HG03571 (cell line): ENCODE measurements around the gene BMERB1.
"Not testable (repeated sequence)": the region's sequence is repeated elsewhere in the genome, so short reads cannot be mapped to it uniquely, and the experiment has no call there.

Experiments
- ATAC-seq: cut with Tn5 transposase; IDR thresholded peaks from one replicate; pipeline ENCODE4 v1.9.1; 2021; ENCODE audit not compliant: unreplicated experiment

The BMERB1 gene

GRCh38 chr16:15422222-15422621 is 12.2 kb upstream of the BMERB1 start:
- ATAC-seq, result no peak

DNA sequence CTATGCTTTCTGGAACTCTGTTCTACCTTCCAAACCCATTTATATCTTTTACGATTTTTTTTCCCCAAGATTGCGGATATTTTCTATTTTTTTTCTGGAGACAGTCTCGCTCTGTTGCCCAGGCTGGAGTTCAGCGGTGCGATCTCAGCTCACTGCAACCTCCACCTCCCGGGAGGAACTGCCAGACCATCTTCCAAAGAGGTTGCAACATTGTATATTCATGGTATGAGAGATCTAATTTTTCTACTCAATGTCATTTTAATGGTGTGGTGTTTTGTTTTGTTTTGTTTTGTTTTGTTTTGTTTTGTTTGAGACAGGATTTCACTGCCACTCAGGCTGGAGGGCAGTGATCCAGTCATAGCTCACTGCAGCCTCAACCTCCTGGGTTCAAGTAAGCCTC is 8.5 kb upstream of the BMERB1 start:
- ATAC-seq, result no peak

DNA sequence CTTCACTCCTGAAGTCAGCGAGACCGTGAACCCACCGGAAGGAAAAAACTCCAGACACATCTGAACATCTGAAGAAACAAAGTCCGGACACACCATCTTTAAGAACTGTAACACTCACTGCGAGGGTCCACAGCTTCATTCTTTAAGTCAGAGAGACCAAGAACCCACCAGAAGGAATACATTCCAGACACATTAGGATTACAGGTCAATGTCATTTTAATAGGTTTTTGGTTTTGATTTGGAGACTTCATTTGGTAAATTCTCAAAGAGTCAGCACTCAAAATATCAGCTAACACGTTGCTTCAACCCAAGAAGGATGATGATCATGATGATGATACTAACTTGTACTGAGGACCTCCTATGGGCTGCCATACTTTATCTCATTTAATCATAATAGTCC is 7.6 kb upstream of the BMERB1 start:
- ATAC-seq, result no peak

- ATAC-seq, result no peak
These were observed 6.6 kb upstream of the BMERB1 start for GRCh38 chr16:15427648-15428239.

GRCh38 chr16:15430884-15431283 is 3.5 kb upstream of the BMERB1 start:
- not testable (repeated sequence) for ATAC-seq

- no peak for ATAC-seq
These were observed 336 bp upstream of the BMERB1 start for GRCh38 chr16:15434079-15434424.

DNA sequence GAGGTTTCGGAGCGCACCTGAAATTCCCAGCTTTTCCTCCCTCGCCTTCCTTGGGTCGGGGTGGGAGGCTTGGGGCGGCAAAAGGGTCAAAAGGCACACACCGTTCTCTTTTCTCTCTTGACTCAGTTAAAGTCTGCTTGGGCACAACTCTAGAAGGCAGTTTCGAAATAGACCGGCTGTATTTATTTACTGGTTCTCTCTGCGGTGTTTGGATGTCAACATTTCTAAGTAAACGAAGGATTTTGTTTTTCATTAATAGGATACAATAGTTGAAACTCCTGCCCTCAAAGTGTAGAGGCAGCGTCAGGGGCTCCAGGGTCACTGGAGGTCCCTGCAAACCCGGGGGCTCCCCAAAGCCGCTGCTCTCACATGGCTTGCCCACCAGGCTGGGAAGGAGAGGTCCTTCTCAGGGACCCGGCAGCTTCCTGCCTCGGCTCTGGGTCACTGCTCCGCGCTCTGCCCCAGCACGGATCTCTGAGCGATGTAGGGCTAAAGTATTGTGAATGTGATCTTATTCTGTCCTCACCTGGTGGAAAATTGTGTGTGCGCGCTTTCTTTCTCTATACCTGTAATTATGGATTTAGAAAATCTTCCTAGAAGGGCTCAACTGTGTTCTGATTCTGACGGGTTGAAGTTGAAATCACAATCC is 952 bp downstream of the BMERB1 start:
- ATAC-seq, result no peak

- ATAC-seq, result no peak
These were observed 4.7 kb downstream of the BMERB1 start for GRCh38 chr16:15439102-15439501.

GRCh38 chr16:15439521-15439920 is 5.1 kb downstream of the BMERB1 start:
- no peak for ATAC-seq

GRCh38 chr16:15440852-15441251 is 6.5 kb downstream of the BMERB1 start:
- ATAC-seq, result no peak

DNA sequence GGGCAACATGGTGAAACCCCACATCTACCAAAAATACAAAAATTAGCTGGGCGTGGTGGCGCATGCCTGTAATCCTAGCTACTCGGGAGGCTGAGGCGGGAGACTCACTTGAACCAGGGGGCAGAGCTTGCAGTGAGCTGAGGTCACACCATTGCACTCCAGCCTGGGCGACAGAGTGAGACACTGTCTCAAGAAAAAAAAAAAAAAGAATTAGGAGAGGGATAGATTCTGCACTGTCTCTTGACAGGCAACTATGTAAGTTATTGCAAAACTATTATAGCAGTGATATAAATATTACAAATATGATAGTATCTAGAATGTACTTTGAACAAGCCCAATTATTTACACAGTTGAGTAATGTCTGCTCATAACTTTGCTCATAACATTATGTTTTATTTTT is 7.8 kb downstream of the BMERB1 start:
- ATAC-seq, result not testable (repeated sequence)

DNA sequence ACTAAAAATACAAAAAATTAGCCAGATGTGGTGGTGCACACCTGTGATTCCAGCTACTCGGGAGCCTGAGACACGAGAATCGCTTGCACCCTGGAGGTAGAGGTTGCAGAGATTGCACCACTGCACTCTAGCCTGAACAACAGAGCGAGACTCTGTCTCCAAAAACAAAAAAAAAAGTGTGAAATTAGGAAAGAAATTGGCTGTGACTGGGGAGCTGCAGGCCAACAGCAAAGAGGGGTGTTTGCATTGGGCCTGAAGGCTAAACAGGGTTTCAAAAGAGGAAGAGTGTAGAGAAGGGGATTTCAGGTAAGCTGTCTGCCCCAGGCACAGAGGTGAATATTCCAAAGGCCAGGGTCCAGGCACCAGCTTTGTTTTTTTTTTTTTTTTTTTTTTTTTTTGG is 9.4 kb downstream of the BMERB1 start:
- ATAC-seq, result no peak

GRCh38 chr16:15444264-15444663 is 9.9 kb downstream of the BMERB1 start:
- no peak for ATAC-seq

GRCh38 chr16:15445450-15445849 is 11.1 kb downstream of the BMERB1 start:
- ATAC-seq, result no peak

DNA sequence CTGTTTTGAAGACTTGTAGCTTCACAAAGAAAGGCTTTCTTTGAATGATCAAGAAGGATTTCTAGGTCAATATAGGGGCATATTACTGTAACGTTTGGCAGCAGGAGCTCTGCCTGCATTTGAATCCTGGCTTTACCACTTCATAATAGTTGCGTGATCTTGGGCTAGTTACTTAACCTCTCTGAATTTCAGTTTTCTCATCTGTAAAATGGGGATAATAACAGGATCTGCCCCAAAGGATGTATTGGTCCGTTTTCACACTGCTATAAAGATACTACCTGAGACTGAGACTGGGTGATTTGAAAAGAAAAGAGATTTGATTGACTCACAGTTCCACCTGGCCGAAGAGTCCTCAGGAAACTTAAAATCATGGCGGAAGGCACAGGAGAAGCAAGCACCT is 12.5 kb downstream of the BMERB1 start:
- no peak for ATAC-seq

- ATAC-seq, result no peak
These were observed 16.2 kb downstream of the BMERB1 start for GRCh38 chr16:15450624-15451023.

DNA sequence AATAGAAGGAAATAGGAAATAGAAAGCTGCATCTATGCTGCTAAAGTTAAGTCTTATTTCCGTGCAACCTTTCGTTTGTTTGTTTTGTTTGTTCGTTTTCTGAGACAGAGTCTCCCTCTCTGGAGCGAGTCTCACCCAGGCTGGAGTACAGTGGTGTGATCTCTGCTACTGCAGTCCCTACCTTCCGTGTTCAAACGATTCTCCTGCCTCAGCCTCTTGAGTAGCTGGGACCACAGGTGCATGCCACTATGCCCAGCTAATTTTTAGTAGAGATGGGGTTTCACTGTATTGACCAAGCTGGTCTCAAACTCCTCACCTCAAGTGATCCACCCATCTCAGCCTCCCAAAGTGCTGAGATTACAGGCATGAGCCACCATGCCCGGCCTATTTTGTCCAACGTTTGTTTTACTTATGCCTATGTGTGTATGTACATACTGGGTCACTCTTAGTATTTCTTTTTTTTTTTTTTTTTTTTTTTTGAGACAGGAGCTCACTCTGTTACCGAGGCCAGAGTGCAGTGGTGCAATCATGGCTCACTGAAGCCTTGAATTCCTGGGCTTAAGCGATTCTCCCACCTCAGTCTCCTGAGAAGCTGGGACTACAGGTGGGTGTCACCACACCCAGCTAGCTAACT is 16.8 kb downstream of the BMERB1 start:
- ATAC-seq, result no peak

DNA sequence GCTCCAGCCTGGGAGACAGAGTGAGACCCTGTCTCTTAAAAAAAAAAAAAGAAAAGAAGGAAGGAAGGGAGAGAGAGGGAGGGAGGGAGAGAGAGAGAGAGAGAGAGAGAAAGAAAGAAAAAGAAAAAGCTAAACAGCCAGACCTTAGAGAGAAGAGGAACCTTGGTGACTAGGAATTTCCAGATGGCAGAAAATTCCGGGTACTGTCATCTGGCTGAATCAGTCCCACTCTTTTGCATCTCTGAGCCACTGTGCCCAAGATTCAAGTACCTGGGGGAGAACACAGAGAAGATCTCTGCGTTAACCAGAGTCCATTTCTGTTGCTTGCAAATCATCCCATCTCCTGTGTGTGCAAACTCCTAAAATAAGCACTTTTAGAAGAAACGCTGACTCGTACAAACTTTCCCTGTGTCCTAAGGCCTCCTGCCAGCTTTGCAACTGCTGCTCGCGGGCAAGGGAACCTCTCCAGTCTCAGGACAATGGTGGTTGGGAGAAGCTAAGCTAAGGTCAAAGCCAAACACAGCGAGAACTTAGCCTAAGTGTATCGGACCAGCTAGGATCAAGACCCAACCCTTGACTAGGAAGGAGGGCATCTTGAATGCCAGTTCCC is 18.0 kb downstream of the BMERB1 start:
- ATAC-seq, result no peak

DNA sequence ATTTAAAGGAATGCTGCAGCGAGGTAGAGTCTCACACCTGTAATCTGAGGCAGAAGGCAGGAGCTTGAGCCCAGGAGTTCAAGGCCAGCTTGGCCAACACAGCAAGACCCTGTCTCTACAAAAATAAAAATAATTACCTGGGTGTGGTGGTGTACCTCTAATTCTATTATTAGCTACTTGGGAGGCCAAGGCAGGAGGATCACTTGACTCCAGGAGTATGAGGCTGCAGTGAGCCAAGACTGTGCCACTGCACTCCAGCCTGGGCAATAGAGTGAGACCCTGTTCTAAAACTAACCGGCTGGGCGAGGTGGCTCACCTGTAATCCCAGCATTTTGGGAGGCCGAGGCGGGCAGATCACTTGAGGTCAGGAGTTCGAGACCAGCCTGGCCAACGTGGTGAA is 18.9 kb downstream of the BMERB1 start:
- ATAC-seq, result not testable (repeated sequence)

DNA sequence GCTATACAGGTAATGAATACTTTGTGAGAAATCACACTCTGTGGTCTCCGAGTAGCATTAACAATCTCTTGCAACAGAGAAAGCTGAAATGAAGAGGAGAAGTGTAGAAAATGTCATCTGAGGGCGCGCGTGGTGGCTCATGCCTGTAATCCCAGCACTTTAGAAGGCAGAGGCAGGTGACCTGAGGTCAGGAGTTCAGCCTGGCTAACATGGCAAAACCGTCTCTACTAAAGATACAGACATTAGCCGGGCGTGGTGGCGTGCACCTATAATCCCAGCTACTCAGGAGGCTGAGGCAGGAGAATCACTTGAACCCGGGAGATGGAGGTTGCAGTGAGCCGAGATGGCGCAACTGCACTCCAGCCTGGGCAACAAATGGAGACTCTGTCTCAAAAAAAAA is 20.5 kb downstream of the BMERB1 start:
- ATAC-seq, result not testable (repeated sequence)

DNA sequence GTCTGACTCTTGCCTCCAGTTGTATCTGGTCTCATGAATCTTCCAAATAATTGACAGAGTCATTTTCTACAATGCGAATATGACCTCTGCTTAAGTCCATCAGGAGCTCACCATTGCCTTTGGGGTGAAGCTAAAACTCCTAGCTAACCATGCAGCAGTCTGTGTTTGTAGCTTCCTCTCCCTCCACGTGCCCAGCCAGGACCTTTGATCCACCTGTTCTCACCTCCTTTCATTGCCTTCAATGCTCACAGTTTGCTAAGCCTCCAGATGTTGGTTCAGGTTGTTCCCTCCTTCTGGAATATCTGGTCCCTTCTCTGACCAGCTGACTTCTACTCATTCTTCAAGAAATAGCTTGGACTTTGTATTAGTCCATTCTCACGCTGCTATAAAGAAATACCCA is 23.0 kb downstream of the BMERB1 start:
- no peak for ATAC-seq

DNA sequence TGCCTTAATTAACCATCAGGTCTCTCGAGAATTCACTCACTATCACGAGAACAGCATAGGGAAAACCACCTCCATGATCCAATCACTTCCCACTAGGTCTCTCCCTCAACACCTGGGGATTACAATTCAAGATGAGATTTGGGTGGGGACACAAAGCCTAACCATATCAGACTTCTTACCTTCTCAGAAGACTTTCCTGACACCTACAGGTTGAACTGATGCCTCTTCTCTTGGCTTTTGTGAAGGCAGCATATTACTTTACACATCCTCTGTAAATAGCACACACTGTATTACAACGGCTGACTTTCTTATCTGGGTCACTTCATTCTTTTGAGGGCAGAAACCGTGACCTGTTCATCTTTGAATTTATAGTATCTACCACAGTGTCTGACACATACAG is 23.6 kb downstream of the BMERB1 start:
- no peak for ATAC-seq
